IMR-90 (cell line): ENCODE results near the gene OTUD6A. TPM values are rescaled to one million over a fixed set of nuclear protein-coding genes. Genes with fewer than 3 reads are reported as not detected.

ENCODE experiments used
- ATAC-seq: fragments of 200-7000 bp; cut with Tn5 transposase; 2 replicates; pipeline ENCODE4 v1.9.1; 2020; ENCODE audit warnings: low read depth, mild to moderate bottlenecking, moderate library complexity
- BruUV-seq: library from RNA; stranded (reverse); fragments of 400-500 nt; replicated peaks from 2 replicates; lab custom pipeline; 2021; lab: Mats Ljungman, UMichigan
- CTCF ChIA-PET: fragments of 300-600 bp; formaldehyde crosslinking; extraction: SDS; loops from one replicate; lab custom pipeline; 2021; ENCODE audit warnings: antibody characterized with exemption; lab: Yijun Ruan, JAX
- POLR2A ChIA-PET: fragments of 300-600 bp; sonication (Branson Sonifier 250); formaldehyde crosslinking; loops from one replicate; lab custom pipeline; 2022; ENCODE audit warnings: antibody characterized with exemption; ENCODE audit not compliant: unreplicated experiment; lab: Charles Lee
- DNase-seq: peaks from one replicate; pipeline ENCODE4 v3.0.0; 2013
- H2AFZ ChIP-seq: replicated peaks from 2 replicates; pipeline ENCODE3; 2013; ENCODE audit warnings: low read length, mild to moderate bottlenecking; ENCODE audit not compliant: poor library complexity
- H2AK5ac ChIP-seq: 2 replicates; pipeline ENCODE4 v1.6.1; 2013; ENCODE audit warnings: low read depth, low read length, inconsistent platforms
- H2AK9ac ChIP-seq: replicated peaks from 2 replicates; pipeline ENCODE3; 2013; ENCODE audit warnings: mild to moderate bottlenecking, low read depth, low read length, moderate library complexity; ENCODE audit not compliant: poor library complexity
- H2BK120ac ChIP-seq: 2 replicates; pipeline ENCODE4 v1.6.1; 2013; ENCODE audit warnings: low read depth, low read length, inconsistent platforms
- H2BK15ac ChIP-seq: 3 replicates; pipeline ENCODE4 v1.6.1; 2013; ENCODE audit warnings: low read depth, low read length, inconsistent platforms
- H2BK20ac ChIP-seq: 2 replicates; pipeline ENCODE4 v1.6.1; 2013; ENCODE audit warnings: low read depth, mild to moderate bottlenecking, inconsistent platforms, low read length, moderate library complexity
- H2BK5ac ChIP-seq: 2 replicates; pipeline ENCODE4 v1.6.1; 2013; ENCODE audit warnings: mild to moderate bottlenecking, low read depth, low read length, inconsistent platforms; ENCODE audit not compliant: poor library complexity, severe bottlenecking
- H3K14ac ChIP-seq: replicated peaks from 2 replicates; pipeline ENCODE4 v1.6.1; 2013; ENCODE audit warnings: low read depth, low read length, inconsistent platforms
- H3K18ac ChIP-seq: 2 replicates; pipeline ENCODE4 v1.6.1; 2013; ENCODE audit warnings: low read depth, low read length, control low read depth
- H3K23ac ChIP-seq: 2 replicates; pipeline ENCODE4 v1.6.1; 2013; ENCODE audit warnings: low read depth, low read length, inconsistent platforms
- H3K27ac ChIP-seq: 2 replicates; pipeline ENCODE4 v1.5.1; 2013; ENCODE audit warnings: mild to moderate bottlenecking, control low read depth, low read length; ENCODE audit not compliant: insufficient read depth
- H3K27me3 ChIP-seq: 2 replicates; pipeline ENCODE4 v1.6.1; 2013; ENCODE audit warnings: low read length; ENCODE audit not compliant: control insufficient read depth, insufficient read depth
- H3K36me3 ChIP-seq: 2 replicates; pipeline ENCODE4 v1.6.1; 2013; ENCODE audit warnings: low read length, mixed read lengths; ENCODE audit not compliant: control insufficient read depth, insufficient read depth
- H3K4ac ChIP-seq: 2 replicates; pipeline ENCODE4 v1.6.1; 2013; ENCODE audit warnings: low read depth, low read length, inconsistent platforms
- H3K4me1 ChIP-seq: 2 replicates; pipeline ENCODE4 v1.6.1; 2013; ENCODE audit warnings: low read length, mixed read lengths; ENCODE audit not compliant: control insufficient read depth, insufficient read depth
- H3K4me2 ChIP-seq: 2 replicates; pipeline ENCODE4 v1.6.1; 2013; ENCODE audit warnings: low read depth, mild to moderate bottlenecking, control low read depth, low read length, moderate library complexity
- H3K4me3 ChIP-seq: 2 replicates; pipeline ENCODE4 v1.5.1; 2013; ENCODE audit warnings: low read depth, mild to moderate bottlenecking, control low read depth, low read length, moderate library complexity; ENCODE audit not compliant: insufficient read depth
- H3K56ac ChIP-seq: 2 replicates; pipeline ENCODE4 v1.6.1; 2013; ENCODE audit warnings: low read length, inconsistent platforms; ENCODE audit not compliant: insufficient read depth; ENCODE audit errors: extremely low read depth
- H3K79me1 ChIP-seq, 2 experiments: 2 replicates each; pipeline ENCODE4 v1.6.1; 2013; ENCODE audit warnings: low read length in 2 of 2, inconsistent platforms in 1 of 2, low read depth in 1 of 2
- H3K9ac ChIP-seq: 2 replicates; pipeline ENCODE4 v1.6.1; 2013; ENCODE audit warnings: low read depth, low read length, control low read depth
- H3K9me1 ChIP-seq: 2 replicates; pipeline ENCODE4 v1.6.1; 2013; ENCODE audit warnings: low read length, inconsistent platforms; ENCODE audit not compliant: insufficient read depth
- H3K9me3 ChIP-seq: 2 replicates; pipeline ENCODE4 v1.6.1; 2013; ENCODE audit warnings: low read length; ENCODE audit not compliant: control insufficient read depth, insufficient read depth
- H4K20me1 ChIP-seq: 2 replicates; pipeline ENCODE4 v1.6.1; 2013; ENCODE audit warnings: low read length, inconsistent platforms; ENCODE audit not compliant: insufficient read depth
- H4K5ac ChIP-seq: 2 replicates; pipeline ENCODE4 v1.6.1; 2013; ENCODE audit warnings: mild to moderate bottlenecking, low read depth, low read length, control low read depth
- H4K8ac ChIP-seq, 2 experiments: 2 replicates each; pipeline ENCODE4 v1.6.1; 2013; ENCODE audit warnings: low read depth in 2 of 2, low read length in 2 of 2, control low read depth in 1 of 2, inconsistent platforms in 1 of 2
- H4K91ac ChIP-seq: 2 replicates; pipeline ENCODE4 v1.6.1; 2013; ENCODE audit warnings: low read depth, low read length, inconsistent platforms; ENCODE audit not compliant: insufficient read depth
- MAZ ChIP-seq: IDR thresholded peaks from 2 replicates; pipeline ENCODE4 v1.6.1; 2012; ENCODE audit warnings: low read depth, mild to moderate bottlenecking, low read length, improper control_type of control experiment, moderate library complexity, borderline replicate concordance
- SMC3 ChIP-seq: fragments of 150-350 bp; IDR thresholded peaks from 2 replicates; pipeline ENCODE4 v1.6.1; 2016; ENCODE audit warnings: low read depth, mild to moderate bottlenecking, antibody characterized with exemption, low read length, moderate library complexity
- WGBS, 2 experiments: methylation state at CpG; one replicate each; pipeline versions ENCODE4 v1.1.5 to v1.1.7; 2013; ENCODE audit warnings: missing lambda C conversion rate in 2 of 2; ENCODE audit not compliant: insufficient read length in 1 of 2; ENCODE audit errors: extremely low coverage in 2 of 2; 5-methylcytosine and 5-hydroxymethylcytosine counted together
- dilution Hi-C: fragments of 300-500 bp; cut with HindIII; formaldehyde crosslinking; loops from one replicate; pipeline ENCODE4 v1.14.3; 2018; ENCODE audit warnings: low sequenced_read_pairs; ENCODE audit not compliant: unreplicated experiment
- in situ Hi-C: fragments of 300-500 bp; cut with MboI; formaldehyde crosslinking; loops from 3 replicates; pipeline ENCODE4 v1.14.3; 2019; ENCODE audit warnings: low sequenced_read_pairs, inconsistent platforms, mixed read lengths
- intact Hi-C: fragments of 100-400 bp; cut with micrococcal nuclease; formaldehyde crosslinking; loops from 2 replicates; pipeline ENCODE4 v1.10.0; 2022
- polyA plus RNA-seq, 3 experiments: library from polyadenylated mRNA; depleted of rRNA; stranded (reverse); fragments of >200 nt; gene quantifications; 2 replicates each; pipeline ENCODE4 v1.2.3, GENCODE V29; 2012; ENCODE audit warnings: low replicate concordance in 1 of 3
- total RNA-seq: library from RNA; depleted of rRNA; stranded (reverse); fragments of >200 nt; gene quantifications from 2 replicates; pipeline ENCODE4 v1.2.3, GENCODE V29; 2012

OTUD6A gene
- total and polyA plus RNA-seq, 2 of the 4 experiments (the other 2 are of a cell fraction) = not detected

GRCh38 chrX:70092247-70092646 lies 30.0 kb downstream of the OTUD6A start:
- no peaks in the 10 kb centered on the region for H3K79me1 ChIP-seq
- in situ Hi-C loops = loop anchor here (10.0 kb wide), 1 partner anchor 547 kb away; no protein-coding TSS in a partner anchor
- no peaks in the 10 kb centered on the region; the same call in 1 of the 2 replicates for H3K27me3 ChIP-seq
- no peak overlapping the region for H3K56ac ChIP-seq
- H4K20me1 ChIP-seq = no peaks in the 10 kb centered on the region
- H2AFZ ChIP-seq = no peak overlapping the region
- H3K9me3 ChIP-seq = no peaks in the 10 kb centered on the region
- dilution Hi-C loops = no loop called here
- H4K8ac ChIP-seq = no peak overlapping the region
- H2BK5ac ChIP-seq = no peak overlapping the region
- ChIA-PET POLR2A (no interaction called here), CTCF (no interaction called here)
- H2AK5ac ChIP-seq = no peak overlapping the region
- no peak for TF ChIP-seq SMC3
- no peak for TF ChIP-seq MAZ
- no peak overlapping the region for H3K9ac ChIP-seq
- intact Hi-C loops = no loop called here
- no peak overlapping the region for H2BK20ac ChIP-seq
- H3K14ac ChIP-seq = no peak overlapping the region
- H3K4me2 ChIP-seq = no peak overlapping the region
- H3K4me3 ChIP-seq = no peak overlapping the region
- H2BK120ac ChIP-seq = no peak overlapping the region
- no peak overlapping the region for H3K27ac ChIP-seq
- H4K91ac ChIP-seq = no peak overlapping the region
- H4K5ac ChIP-seq = no peak overlapping the region
- no peak overlapping the region for H2AK9ac ChIP-seq
- whole genome bisulfite sequencing, 2 experiments = no CpG with 5 or more reads among the region's 4 CpGs
- H3K4me1 ChIP-seq = peaks cover 7% of the 10 kb centered on the region
- H3K18ac ChIP-seq = no peak overlapping the region
- H3K9me1 ChIP-seq = no peaks in the 10 kb centered on the region
- H3K23ac ChIP-seq = no peak overlapping the region
- no TSS peak for BruUV-seq
- DNase-seq = no peak
- no peak overlapping the region for H2BK15ac ChIP-seq
- no peak overlapping the region for H3K4ac ChIP-seq
- no peaks in the 10 kb centered on the region for H3K36me3 ChIP-seq
- ATAC-seq = no peak
